ENCODE results near the gene GSDMA.

DNA sequence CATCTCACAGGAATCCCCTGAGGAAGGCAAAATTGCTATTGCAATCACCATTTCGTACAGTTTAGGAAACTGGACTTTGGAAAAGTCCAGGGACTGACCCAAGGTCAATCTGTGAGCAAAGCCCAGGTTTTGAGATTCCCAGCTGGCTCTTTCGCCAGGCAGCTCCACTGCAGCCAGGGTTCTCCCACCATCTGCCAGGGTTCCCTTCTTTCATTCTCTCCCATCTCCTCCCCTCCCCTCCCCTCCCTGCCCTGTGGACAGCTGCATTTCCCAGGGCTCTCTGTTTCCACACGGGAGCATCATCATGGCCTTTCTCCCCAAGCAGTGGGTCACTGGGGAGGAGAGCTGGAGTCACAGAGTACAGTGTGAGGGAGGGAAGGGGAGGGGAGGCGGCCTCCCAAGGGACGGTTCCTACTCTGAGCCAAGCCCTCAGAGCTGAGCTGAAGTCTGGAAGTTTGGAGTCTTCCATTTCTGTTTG lies 11.9 kb upstream of the GSDMA start:
- TF ChIP-seq, protein P1, sequence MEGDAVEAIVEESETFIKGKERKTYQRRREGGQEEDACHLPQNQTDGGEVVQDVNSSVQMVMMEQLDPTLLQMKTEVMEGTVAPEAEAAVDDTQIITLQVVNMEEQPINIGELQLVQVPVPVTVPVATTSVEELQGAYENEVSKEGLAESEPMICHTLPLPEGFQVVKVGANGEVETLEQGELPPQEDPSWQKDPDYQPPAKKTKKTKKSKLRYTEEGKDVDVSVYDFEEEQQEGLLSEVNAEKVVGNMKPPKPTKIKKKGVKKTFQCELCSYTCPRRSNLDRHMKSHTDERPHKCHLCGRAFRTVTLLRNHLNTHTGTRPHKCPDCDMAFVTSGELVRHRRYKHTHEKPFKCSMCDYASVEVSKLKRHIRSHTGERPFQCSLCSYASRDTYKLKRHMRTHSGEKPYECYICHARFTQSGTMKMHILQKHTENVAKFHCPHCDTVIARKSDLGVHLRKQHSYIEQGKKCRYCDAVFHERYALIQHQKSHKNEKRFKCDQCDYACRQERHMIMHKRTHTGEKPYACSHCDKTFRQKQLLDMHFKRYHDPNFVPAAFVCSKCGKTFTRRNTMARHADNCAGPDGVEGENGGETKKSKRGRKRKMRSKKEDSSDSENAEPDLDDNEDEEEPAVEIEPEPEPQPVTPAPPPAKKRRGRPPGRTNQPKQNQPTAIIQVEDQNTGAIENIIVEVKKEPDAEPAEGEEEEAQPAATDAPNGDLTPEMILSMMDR (IDR thresholded peaks at IDR 0.05), result no peak
- TF ChIP-seq POLR2A (IDR thresholded peaks at IDR 0.05), result no peak

Data from vagina (tissue), 2 donors.